ENCODE results near the gene WIZ. TPM values are rescaled to one million over a fixed set of nuclear protein-coding genes. Genes with fewer than 3 reads are reported as not detected.

The WIZ gene
- total RNA-seq, 1 experiment from 2014 or later, result 46.4 TPM

- no peak for TF ChIP-seq CTCF (IDR thresholded peaks at IDR 0.05; ENCODE audit: unreplicated experiment)
- H3K27ac Mint-ChIP-seq (ENCODE audit: low read depth, unreplicated experiment), result no peak overlapping the region
- intact Hi-C loops (cut with micrococcal nuclease), result no loop called here
- ChIA-PET CTCF (interaction anchor here (0.7 kb wide), 1 partner anchor 431 kb away, joined by 4 read pairs; no protein-coding TSS in a partner anchor), POLR2A (no interaction called here)
- no TSS peak for BruUV-seq (replicated peaks)
- DNase-seq (ENCODE audit: unreplicated experiment), result no peak
- H3K9me3 Mint-ChIP-seq (ENCODE audit: unreplicated experiment), result no peaks in the 10 kb centered on the region
- no peak overlapping the region for H3K4me3 Mint-ChIP-seq (ENCODE audit: unreplicated experiment)
- no peaks in the 10 kb centered on the region for H3K4me1 Mint-ChIP-seq (ENCODE audit: insufficient read depth, unreplicated experiment)
- no peaks in the 10 kb centered on the region for H3K27me3 Mint-ChIP-seq (ENCODE audit: insufficient read depth, unreplicated experiment)
- H3K36me3 Mint-ChIP-seq (ENCODE audit: insufficient read depth, unreplicated experiment), result no peaks in the 10 kb centered on the region
Measured at GRCh38 chr19:15461694-15462093, 11.9 kb upstream of the WIZ start.

GRCh38 chr19:15457701-15458484, 8.1 kb upstream of the WIZ start:
- no peaks in the 10 kb centered on the region for H3K36me3 Mint-ChIP-seq (ENCODE audit: insufficient read depth, unreplicated experiment)
- ChIA-PET CTCF (interaction anchor here (0.6 kb wide), 2 partner anchors 103 to 104 kb away, joined by 3 read pairs; no protein-coding TSS in a partner anchor), POLR2A (no interaction called here)
- no TSS peak for BruUV-seq (replicated peaks)
- no peaks in the 10 kb centered on the region for H3K9me3 Mint-ChIP-seq (ENCODE audit: unreplicated experiment)
- intact Hi-C loops (cut with micrococcal nuclease), result no loop called here
- no peak overlapping the region for H3K4me3 Mint-ChIP-seq (ENCODE audit: unreplicated experiment)
- TF ChIP-seq CTCF (IDR thresholded peaks at IDR 0.05; ENCODE audit: unreplicated experiment), result no peak
- DNase-seq (ENCODE audit: unreplicated experiment), result no peak
- H3K27ac Mint-ChIP-seq (ENCODE audit: low read depth, unreplicated experiment), result no peak overlapping the region
- H3K27me3 Mint-ChIP-seq (ENCODE audit: insufficient read depth, unreplicated experiment), result no peaks in the 10 kb centered on the region
- H3K4me1 Mint-ChIP-seq (ENCODE audit: insufficient read depth, unreplicated experiment), result no peaks in the 10 kb centered on the region

GRCh38 chr19:15456871-15457700, 7.3 kb upstream of the WIZ start:
- no peak for TF ChIP-seq CTCF (IDR thresholded peaks at IDR 0.05; ENCODE audit: unreplicated experiment)

GRCh38 chr19:15456441-15456840, 6.7 kb upstream of the WIZ start:
- Mint-ChIP-seq H3K27ac (ENCODE audit: low read depth, unreplicated experiment) (no peak overlapping the region), H3K4me3 (ENCODE audit: unreplicated experiment) (no peak overlapping the region), H3K27me3 (ENCODE audit: insufficient read depth, unreplicated experiment) (no peaks in the 10 kb centered on the region), H3K36me3 (ENCODE audit: insufficient read depth, unreplicated experiment) (no peaks in the 10 kb centered on the region), H3K9me3 (ENCODE audit: unreplicated experiment) (no peaks in the 10 kb centered on the region), H3K4me1 (ENCODE audit: insufficient read depth, unreplicated experiment) (no peaks in the 10 kb centered on the region)
- no peak for DNase-seq (ENCODE audit: unreplicated experiment)
- intact Hi-C loops (cut with micrococcal nuclease), result no loop called here
- BruUV-seq (replicated peaks), result no TSS peak
- no peak for TF ChIP-seq CTCF (IDR thresholded peaks at IDR 0.05; ENCODE audit: unreplicated experiment)
- ChIA-PET POLR2A (interaction anchor here (0.8 kb wide), 1 partner anchor 37 kb away, joined by 4 read pairs; the partner anchor contains the start of gene AKAP8L), CTCF (interaction anchor here (0.6 to 1.5 kb wide), 2 partner anchors 11 to 70 kb away, joined by 3 to 5 read pairs; no protein-coding TSS in a partner anchor)

More at GRCh38 chr19:15456871-15457700, 7.3 kb upstream of the WIZ start:
- no peak overlapping the region for H3K27ac Mint-ChIP-seq (ENCODE audit: low read depth, unreplicated experiment)
- H3K27me3 Mint-ChIP-seq (ENCODE audit: insufficient read depth, unreplicated experiment), result no peaks in the 10 kb centered on the region
- no peak overlapping the region for H3K4me3 Mint-ChIP-seq (ENCODE audit: unreplicated experiment)
- BruUV-seq (replicated peaks), result no TSS peak
- H3K9me3 Mint-ChIP-seq (ENCODE audit: unreplicated experiment), result no peaks in the 10 kb centered on the region
- ChIA-PET CTCF (interaction anchor here (0.6 kb wide), 2 partner anchors 70 to 104 kb away, joined by 3 read pairs; no protein-coding TSS in a partner anchor), POLR2A (no interaction called here)
- no peak for DNase-seq (ENCODE audit: unreplicated experiment)
- H3K4me1 Mint-ChIP-seq (ENCODE audit: insufficient read depth, unreplicated experiment), result no peaks in the 10 kb centered on the region
- intact Hi-C loops (cut with micrococcal nuclease), result no loop called here
- H3K36me3 Mint-ChIP-seq (ENCODE audit: insufficient read depth, unreplicated experiment), result no peaks in the 10 kb centered on the region
